Hematopoietic multipotent progenitor cell treated with erythropoietin and hydrocortisone succinate and interleukin-3 and kit ligand, for 17 days (in vitro differentiated cells): ENCODE results near the gene PIGP.
"Not testable (repeated sequence)": the region's sequence is repeated elsewhere in the genome, so short reads cannot be mapped to it uniquely, and the experiment has no call there.

ENCODE experiments used
- DNase-seq: peaks from one replicate; pipeline ENCODE4 v3.0.0-alpha.2; 2015; ENCODE audit warnings: low spot score

PIGP gene

DNA sequence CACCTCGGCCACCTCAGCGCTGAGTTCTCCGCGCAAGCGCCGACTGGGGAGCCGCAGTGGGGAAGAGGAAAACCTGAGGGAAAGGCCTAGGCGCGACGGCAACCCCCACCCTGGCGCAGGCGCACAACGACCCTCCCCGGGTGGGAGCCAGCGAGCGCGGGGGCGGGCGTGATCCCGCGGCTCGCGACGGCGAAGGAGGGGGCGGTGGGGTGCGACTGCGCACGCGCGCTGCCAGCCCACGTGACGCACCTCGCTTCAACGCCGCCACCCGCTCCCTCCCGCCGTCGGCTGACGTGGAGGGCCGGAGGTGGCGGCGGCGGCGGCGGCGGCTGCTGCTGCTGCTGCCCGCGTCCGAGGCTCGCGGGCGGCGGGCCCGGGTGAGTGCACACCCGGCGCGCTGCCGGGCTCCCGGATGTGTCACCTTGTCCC lies at the start of gene PIGP, which contains the start of gene TTC3:
Gene PIGP (minus strand): TSS at position 84 of the 429 bp plus-strand sequence. CDS start 556 bp downstream, outside the sequence.
Gene TTC3 (plus strand): TSS at position 267 of the 429 bp plus-strand sequence. CDS start 14,004 bp downstream, outside the sequence.
- peak; percentile 86 for DNase-seq

DNA sequence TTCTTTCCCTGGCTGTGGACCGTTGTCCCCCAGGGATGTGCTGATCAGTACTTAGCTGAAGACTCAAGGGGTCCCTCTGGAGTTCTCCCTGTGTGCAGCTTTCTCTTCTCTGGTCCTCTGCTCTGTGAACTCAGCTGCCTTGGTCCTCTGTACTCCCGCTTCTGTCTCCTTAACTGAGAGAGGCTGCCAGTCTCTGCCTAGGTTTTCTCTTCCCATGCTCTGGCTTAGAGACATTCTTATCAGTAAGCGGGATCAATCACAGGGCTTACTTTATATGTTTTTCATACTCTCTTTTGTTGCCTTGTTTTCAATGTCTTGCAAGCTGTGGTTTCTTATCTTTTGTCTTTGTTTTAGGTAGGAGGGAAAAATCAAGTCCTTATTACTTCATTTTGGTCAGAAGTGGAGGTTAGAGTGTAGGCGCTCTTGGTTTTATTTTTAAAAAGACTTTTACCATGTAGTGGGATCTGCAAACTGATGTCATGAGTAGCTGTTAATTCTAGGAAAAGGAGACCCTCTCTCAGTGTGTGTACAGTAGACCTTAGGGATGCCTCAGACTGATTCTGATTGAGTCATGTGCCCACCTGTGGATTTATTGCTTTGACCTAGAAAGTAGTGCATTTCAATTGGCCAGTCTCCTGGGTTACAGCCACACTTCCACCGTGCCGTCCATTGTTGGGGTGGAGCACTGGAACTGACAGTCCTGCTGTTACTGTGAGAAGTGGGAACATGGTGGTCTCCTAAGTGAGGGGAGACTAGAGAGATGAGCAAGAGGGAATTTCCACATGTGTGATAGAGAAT lies 46.7 kb upstream of the PIGP start:
- DNase-seq: no peak

DNA sequence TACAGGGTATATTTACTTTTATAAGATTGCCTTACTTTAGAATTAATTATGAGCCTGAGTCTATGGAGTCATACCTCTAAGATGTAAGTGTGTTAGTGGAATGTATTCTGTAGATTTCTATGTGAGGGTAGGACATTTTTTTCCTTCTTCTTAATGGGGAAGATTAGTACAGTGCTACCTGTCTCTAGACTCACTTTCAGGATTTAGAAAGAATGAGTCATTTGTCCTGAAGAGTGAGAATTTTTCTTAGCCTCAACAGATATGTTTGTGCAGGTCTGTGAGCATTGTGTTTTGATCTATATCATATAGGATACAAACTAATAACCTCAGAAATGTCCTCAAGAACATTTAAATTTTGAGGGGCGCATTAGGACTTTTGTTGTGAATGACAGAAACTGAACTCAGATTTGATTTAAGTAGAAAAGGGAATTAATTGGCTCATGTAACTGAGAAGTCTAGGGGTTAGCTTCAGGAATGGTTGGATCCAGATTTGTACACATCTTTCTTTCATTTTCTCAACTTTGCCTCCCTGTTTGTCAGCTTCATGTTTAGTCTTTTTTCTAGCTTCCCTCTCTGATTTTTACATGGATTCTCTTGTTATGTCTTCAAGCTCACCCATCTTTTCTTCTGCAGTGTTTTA lies 45.4 kb upstream of the PIGP start:
- no peak for DNase-seq

DNA sequence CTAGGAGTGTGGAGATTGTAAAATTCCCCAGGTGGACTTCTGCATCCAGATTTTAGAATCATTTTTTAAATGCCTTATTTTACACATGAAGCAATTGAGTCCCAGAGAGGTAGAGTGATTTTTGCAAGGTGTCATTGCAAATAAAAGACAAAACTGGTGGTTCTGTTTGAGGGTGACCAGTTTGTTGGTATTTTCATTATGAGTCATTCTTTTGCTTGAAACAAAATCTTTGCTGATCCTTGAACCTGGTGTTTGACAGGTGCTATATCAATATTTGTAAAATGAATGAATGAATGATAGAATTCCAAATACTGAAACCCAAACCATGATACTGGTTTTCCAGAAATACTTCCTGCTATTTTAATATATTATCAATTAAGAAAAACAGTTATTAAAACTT lies 44.3 kb upstream of the PIGP start:
- DNase-seq: no peak

DNA sequence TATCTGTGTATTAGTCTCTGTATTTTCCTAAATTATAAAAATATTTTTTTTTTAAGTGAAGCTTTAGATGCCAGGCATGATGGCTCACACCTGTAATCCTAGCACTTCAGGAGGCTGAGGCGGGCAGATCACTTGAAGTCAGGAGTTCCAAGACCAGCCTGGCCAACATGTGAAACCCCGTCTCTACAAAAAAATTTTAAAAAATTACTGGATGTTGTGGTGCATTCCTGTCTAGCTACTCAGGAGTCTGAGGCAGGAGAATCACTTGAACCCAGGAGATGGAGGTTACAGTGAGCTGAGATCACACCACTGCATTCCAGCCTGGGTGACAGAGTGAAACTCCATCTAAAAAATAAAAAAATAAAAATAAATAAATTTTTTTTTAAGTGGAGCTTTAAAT lies 43.6 kb upstream of the PIGP start:
- not testable (repeated sequence) for DNase-seq

DNA sequence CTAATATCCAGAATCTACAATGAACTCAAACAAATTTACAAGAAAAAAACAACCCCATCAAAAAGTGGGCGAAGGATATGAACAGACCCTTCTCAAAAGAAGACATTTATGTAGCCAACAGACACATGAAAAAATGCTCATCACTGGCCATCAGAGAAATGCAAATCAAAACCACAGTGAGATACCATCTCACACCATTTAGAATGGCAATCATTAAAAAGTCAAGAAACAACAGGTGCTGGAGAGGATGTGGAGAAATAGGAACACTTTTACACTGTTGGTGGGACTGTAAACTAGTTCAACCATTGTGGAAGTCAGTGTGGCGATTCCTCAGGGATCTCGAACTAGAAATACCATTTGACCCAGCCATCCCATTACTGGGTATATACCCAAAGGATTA lies 41.4 kb upstream of the PIGP start:
- DNase-seq: not testable (repeated sequence)

DNA sequence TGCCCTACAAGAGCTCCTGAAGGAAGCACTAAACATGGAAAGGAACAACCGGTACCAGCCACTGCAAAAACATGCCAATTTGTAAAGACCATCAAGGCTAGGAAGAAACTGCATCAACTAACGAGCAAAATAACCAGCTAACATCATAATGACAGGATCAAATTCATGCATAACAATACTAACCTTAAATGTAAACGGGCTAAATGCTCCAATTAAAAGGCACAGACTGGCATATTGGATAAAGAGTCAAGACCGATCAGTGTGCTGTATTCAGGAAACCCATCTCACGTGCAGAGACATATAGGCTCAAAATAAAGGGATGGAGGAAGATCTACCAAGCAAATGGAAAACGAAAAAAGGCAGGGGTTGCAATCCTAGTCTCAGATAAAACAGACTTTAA lies 38.2 kb upstream of the PIGP start:
- DNase-seq: not testable (repeated sequence)

DNA sequence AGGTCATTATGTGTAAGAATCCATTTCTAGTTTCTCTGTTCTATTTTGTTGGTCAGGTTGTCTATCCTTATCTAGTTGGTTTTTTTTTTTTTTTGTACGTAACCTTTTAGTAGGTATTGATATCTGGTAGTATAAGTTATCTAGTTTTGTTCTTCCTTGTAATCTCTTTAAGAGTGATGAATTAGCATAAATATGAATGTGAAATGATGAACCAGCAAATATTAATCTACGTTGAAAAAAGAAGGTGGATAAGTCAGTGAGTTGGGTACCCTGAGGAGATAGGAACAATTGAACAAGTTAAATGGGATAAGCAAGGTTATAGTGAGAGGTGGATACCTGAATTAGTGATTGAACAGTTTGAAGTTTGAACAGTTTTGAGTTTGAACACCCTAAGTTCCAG lies 34.1 kb upstream of the PIGP start:
- no peak for DNase-seq

DNA sequence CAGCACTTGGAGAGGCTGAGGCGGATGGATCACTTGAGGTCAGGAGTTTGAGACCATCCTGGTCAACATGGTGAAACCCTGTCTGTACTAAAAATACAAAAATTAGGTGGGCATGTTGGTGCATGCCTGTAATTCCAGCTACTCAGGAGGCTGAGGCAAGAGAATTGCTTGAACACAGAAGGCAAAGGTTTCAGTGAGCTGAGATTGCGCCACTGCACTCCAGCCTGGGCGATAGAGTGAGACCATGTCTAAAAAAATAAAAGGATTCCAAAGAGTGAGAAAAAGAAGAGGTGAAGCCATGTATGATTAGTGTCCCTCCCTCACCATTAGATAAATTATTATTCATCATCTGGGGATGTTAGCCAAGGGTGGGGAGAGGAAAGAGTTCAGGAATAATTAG lies 29.9 kb upstream of the PIGP start:
- not testable (repeated sequence) for DNase-seq

DNA sequence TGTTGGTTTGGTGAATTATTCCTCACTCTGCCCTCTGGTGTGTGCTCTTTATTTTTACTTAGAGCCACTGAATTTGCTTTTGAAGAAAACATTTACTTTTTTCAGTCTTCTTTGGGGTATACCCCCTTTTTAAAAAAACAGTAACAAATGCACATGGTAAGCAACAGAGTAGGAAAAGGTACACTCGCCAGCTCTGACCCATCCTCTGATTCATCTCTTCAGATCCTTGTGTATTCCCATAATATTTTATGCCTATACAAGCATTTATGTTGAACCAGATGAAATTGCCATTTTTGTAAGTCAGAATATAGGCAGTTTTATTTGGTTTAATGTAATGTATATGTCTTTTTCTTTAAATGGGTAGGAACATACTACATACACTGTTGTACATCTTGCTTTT lies 28.5 kb upstream of the PIGP start:
- no peak for DNase-seq

DNA sequence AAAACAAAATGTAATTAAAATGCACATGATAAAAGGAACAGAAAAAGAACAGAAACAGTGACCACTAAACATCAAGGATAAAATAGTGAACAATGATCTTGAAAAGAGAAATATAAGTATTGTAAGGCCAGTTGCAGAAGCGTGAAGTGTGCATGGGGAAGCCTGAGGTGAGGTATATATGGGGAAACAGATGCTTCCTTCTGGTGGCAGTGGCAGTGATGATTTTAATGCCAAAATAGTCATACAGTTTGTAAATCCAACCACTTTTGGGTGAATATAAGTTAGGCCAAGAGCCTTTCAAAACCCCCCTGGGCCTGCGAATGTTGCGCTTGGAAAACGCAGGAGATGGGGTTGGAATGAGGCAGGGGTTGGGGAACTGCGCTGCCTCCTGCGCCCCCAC lies 27.4 kb upstream of the PIGP start:
- DNase-seq: no peak

DNA sequence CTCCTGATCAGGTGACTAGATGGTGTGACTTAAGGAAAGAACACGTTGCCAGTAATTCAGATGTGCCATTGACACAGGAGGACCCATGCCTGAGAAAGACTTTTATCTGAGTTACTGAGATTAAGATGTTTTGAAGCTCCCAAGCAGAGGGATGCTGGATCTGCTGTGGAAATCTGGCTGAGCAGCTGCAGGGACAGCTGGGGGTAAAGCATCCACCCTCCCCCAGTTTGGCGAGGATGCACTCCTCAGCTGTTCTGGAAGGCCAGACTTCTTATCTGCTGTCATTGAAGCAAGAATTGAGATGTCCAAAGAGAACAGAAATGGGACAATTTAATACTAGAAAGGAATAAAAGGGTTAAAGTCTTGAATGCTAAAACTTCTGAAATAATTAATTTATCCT lies 25.9 kb upstream of the PIGP start:
- DNase-seq: no peak

DNA sequence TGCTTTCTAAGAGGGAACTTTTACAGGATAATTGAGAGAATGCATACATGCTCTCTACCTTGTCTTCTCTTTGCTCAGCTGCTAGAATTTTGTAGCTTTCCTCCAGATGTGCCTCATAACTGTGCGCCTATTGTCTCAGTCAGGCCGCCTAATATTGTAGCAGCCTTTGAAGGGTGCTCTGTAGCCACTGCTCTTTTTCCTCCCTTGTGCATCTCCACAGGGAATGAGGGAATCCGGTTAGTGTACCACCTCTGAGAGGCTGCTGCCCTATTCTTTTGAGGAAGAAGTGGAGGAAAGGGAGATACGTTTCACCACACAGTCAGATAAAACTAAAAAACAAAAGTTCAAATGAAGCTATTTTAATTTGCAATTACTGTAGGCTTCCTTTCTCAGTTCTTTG lies 22.9 kb upstream of the PIGP start:
- DNase-seq: no peak

DNA sequence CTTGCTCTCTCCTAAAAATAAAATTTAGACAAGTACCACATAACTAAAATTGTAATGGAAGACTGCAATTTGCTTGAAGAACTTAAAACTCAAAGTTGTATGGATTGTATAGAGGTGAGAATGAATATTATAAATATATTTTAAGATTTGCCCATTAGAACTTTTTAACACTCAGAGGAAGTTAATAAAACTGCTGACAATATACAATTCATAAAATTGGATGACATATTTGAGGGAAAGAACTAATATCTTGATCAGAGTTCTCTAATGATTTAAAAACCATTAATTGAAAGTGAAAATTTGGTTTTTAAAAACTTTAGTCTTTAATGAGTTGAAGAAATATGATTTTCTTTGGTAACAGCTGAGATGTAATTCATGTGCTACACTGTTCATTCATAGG lies 21.1 kb upstream of the PIGP start:
- DNase-seq: no peak

DNA sequence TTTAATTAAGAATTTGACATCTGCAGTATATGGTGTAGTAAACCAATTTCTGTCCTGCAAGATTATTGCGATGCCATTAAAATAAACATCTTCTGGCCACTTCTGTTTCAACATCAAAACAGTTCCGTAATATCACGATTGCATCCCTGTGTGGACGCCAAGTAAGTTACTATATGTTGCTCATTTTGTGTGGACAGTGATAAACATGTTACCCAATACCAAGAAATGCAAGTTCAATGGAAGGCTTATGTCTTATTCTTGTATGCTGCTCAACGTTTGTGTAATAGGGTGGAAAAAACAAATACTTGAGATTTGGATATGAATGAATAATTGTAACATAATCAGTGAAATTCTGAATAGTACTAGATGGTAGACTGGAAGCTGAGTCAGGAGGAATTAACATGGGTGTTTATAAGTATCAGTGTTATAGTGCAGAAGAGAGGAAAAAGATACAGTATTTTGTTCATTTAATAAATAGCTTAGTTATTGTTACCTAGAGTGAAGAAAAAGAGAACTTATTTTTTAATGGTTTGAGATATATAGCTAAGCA lies 15.4 kb upstream of the PIGP start:
- no peak for DNase-seq

DNA sequence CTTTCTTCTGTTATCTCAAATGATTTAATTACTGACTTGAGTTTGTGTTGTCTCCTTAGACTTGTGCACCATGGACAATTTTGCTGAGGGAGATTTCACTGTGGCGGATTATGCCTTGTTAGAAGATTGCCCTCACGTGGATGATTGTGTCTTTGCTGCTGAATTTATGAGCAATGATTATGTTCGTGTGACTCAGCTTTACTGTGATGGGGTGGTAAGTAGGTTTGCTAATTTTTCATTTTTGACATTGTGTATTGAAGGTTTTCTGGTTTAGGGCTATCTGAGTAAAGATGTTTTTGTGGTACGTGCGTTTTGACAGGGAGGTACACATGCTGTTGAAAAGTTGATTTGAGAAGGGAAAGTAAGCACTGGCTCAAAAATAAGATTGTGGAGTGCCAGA lies 14.3 kb upstream of the PIGP start:
- no peak for DNase-seq

DNA sequence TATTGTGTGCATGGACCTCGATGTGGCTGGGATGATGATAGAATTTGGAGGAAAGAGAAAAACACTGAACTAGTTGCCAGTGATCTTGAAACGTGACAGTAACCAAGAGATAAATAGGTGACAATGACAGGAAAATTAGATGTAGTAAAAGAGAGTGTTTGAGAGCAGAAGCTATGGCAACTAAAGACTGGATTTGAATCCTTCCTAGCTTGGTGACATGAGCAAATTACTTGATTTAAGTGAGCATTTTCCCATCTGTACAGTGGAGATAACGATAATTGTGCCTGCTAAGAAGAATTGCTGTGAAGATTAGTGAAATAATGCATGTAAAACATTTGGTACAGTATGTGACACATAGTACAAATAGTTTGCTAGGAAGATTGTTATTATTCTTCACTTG lies 12.9 kb upstream of the PIGP start:
- no peak for DNase-seq

DNA sequence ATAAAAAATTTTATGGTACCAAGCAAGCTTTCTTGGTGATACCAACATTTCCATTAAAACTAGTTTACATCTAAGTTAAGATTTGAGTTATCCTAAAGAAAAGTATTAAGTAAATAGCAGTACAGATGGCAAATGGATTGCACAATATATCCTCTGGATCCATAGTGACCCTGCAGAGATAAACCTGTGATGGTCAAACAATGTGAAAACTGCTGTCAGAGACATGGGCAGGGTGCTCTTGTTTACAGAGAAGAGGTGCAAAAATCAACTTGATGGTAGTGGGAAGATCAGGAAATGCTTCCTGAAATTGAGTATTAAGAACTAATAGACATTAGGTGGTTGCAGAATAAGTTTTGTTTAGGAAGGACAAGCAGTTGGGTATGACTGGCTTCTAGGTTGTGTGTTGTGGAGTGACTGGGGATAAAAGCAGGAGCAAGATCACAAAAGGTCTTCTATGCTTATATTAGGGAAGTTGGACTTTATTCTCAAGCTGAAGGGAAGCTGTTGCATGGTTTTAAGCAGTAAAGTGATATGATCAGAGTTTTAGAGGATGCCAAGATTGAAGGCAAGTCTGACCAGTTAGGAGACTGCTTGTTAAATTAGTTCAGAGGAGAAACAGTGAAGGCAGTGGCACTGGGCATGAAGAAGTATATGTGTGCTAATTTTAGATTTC lies 10.1 kb upstream of the PIGP start:
- no peak for DNase-seq

DNA sequence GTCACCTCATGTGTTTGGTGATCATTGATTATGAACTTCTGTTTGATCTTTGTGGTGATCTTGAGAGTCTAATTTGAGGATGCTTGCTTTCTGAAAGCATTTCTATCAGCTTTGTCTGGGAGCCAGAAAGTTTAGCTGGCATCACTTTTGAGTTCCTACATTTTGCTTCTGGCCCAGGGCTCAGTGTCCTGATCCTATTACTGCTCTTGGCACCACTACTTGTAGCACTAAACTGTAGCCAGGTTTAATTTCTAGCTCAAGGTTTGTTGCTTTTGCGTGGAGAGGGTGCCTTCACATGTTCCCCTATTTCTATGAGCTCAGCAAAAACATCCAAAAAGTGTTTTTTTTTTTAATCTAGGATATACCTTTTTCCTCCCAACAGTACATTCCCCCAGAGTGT lies 9.5 kb upstream of the PIGP start:
- no peak for DNase-seq

DNA sequence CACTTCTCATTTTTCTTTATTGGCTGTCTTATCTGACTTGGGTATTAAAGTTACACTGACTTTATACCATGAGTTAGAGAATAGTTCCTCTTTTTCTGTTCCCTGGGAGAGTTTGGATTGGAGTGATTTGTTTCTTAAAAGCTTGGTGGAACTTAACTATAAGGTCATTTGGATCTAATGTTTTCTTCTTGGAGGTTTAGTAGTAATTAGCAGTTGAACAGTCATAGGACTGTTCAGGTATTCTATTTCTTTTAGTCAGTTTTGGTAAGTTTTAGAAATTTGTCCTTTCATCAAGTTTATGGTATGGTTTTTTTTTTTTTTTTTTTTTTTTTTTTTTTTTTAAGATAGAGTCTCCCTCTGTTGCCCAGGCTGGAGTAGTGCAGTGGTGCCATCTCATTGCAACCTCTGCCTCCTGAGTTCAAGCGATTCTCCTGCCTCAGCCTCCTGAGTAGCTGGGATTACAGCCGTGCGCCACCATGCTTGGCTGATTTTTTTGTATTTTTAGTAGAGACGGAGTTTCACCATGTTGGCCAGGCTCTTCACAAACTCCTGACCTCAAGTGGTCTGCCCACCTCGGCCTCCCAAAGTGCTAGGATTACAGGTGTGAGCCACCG lies 6.4 kb upstream of the PIGP start:
- DNase-seq: no peak

DNA sequence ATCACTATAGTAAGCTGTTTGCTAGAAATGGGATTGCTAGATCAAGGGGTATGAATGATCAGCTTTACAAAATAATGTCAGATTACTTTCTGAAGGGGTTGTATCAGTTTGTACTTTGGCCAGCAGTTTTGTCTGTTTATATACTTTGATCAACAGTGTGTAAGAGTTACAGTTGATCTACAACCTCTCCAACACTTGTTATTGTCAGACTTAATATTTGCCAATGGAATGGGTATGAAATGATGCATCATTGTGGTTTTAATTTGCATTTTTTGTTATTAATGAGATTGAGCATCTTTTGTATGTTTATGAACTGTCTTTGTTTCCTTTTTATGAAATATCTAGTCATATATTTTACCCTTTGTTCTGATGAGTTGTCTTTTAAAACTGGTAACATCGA lies 4.5 kb upstream of the PIGP start:
- DNase-seq: no peak

DNA sequence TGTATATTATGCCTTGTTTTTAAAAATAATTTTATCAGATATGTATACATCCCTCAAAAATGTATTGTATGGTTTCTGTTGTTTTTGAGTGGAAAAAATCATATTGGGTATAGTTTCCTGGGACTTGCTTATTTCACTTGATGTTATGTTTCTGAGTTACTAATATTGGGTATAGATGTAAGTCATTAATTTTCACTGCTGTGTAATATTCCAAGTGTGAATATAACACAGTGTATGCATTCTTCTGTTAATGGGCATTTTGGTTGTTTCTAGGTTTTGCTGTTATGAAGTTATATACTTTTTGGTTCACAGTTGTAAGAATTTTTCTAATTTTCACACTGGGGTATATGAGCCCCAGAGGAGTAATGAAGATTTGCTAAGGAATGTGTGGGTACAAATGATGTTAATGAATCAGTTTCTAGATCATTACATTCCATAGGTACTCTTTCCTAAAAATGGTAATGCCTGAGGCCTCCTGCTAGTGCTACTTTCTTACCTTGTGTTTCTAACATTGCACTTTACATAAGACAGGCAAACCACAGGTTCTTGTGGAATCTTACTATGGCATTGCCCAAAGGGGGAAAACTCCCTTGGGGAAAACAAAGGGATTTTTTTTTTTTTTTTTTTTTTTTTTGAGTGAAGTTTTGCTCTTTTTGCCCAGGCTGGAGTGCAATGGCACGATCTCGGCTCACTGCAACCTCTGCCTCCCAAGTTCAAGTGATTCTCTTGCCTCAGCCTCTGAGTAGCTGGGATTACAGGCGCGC lies 3.4 kb upstream of the PIGP start:
- no peak for DNase-seq
